ENCODE measurements around the gene SPOCK3. TPM values are rescaled to one million over a fixed set of nuclear protein-coding genes. Genes with fewer than 3 reads are reported as not detected.

The SPOCK3 gene
- total and polyA plus RNA-seq, 2 of the 13 experiments (the other 11 are each of a cell fraction or from before 2014, with no cell fraction given) = not detected

GRCh38 chr4:167176723-167177367 lies 57.4 kb downstream of the SPOCK3 start (continued):
- peak; percentile 41; the same call in 1 of the 2 replicates for TF ChIP-seq ARID4A (CRISPR knock-in tag; IDR thresholded peaks at IDR 0.05; ENCODE audit: borderline replicate concordance)
- TF ChIP-seq NFKB2 (CRISPR knock-in tag; IDR thresholded peaks at IDR 0.05; ENCODE audit: borderline replicate concordance) = no peak
- TF ChIP-seq MXI1 (IDR thresholded peaks at IDR 0.05; ENCODE audit: borderline replicate concordance, low read depth, low read length) = no peak
- TF ChIP-seq ZNF446 (CRISPR knock-in tag; IDR thresholded peaks at IDR 0.05) = no peak
- TF ChIP-seq, protein P1, sequence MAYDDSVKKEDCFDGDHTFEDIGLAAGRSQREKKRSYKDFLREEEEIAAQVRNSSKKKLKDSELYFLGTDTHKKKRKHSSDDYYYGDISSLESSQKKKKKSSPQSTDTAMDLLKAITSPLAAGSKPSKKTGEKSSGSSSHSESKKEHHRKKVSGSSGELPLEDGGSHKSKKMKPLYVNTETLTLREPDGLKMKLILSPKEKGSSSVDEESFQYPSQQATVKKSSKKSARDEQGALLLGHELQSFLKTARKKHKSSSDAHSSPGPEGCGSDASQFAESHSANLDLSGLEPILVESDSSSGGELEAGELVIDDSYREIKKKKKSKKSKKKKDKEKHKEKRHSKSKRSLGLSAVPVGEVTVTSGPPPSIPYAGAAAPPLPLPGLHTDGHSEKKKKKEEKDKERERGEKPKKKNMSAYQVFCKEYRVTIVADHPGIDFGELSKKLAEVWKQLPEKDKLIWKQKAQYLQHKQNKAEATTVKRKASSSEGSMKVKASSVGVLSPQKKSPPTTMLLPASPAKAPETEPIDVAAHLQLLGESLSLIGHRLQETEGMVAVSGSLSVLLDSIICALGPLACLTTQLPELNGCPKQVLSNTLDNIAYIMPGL (CRISPR knock-in tag; IDR thresholded peaks at IDR 0.05; ENCODE audit: borderline replicate concordance in 1 of 2, low read depth in 1 of 2) = no peak
- TF ChIP-seq, protein P2, sequence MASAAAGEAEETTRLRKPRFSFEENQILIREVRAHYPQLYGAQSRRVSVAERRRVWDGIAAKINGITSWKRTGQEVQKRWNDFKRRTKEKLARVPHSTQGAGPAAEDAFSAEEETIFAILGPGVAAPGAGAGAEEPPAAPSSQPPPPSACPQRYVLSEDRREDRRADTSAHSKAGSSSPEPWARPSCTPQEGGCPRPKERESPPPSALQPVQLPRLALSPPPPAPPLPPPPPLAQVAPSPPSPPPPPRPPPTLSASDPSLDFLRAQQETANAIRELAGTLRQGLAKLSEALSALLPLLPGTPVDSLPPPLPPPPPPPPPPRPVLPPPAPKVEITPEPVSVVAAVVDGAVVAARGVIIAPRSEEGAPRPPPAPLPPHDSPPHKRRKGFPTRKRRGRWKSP (CRISPR knock-in tag; IDR thresholded peaks at IDR 0.05) = no peak
- TF ChIP-seq, protein P3, sequence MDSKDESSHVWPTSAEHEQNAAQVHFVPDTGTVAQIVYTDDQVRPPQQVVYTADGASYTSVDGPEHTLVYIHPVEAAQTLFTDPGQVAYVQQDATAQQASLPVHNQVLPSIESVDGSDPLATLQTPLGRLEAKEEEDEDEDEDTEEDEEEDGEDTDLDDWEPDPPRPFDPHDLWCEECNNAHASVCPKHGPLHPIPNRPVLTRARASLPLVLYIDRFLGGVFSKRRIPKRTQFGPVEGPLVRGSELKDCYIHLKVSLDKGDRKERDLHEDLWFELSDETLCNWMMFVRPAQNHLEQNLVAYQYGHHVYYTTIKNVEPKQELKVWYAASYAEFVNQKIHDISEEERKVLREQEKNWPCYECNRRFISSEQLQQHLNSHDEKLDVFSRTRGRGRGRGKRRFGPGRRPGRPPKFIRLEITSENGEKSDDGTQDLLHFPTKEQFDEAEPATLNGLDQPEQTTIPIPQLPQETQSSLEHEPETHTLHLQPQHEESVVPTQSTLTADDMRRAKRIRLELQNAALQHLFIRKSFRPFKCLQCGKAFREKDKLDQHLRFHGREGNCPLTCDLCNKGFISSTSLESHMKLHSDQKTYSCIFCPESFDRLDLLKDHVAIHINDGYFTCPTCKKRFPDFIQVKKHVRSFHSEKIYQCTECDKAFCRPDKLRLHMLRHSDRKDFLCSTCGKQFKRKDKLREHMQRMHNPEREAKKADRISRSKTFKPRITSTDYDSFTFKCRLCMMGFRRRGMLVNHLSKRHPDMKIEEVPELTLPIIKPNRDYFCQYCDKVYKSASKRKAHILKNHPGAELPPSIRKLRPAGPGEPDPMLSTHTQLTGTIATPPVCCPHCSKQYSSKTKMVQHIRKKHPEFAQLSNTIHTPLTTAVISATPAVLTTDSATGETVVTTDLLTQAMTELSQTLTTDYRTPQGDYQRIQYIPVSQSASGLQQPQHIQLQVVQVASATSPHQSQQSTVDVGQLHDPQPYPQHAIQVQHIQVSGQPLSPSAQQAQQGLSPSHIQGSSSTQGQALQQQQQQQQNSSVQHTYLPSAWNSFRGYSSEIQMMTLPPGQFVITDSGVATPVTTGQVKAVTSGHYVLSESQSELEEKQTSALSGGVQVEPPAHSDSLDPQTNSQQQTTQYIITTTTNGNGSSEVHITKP (CRISPR knock-in tag; IDR thresholded peaks at IDR 0.05; ENCODE audit: low read depth) = no peak
- no peak for TF ChIP-seq KAT8 (CRISPR knock-in tag; IDR thresholded peaks at IDR 0.05)
- no peak for TF ChIP-seq ATF1 (CRISPR knock-in tag; IDR thresholded peaks at IDR 0.05)
- no peak for TF ChIP-seq HDAC6 (IDR thresholded peaks at IDR 0.05; ENCODE audit: low read depth, low read length)
- peak; percentile 61 for TF ChIP-seq FOSL2 (CRISPR knock-in tag; IDR thresholded peaks at IDR 0.05)
- no peak for TF ChIP-seq ZBTB1 (CRISPR knock-in tag; IDR thresholded peaks at IDR 0.05; ENCODE audit: borderline replicate concordance)
- TF ChIP-seq, protein P4, sequence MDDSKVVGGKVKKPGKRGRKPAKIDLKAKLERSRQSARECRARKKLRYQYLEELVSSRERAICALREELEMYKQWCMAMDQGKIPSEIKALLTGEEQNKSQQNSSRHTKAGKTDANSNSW (CRISPR knock-in tag; IDR thresholded peaks at IDR 0.05; ENCODE audit: borderline replicate concordance) = no peak
- no peak for TF ChIP-seq ZNF354B (CRISPR knock-in tag; IDR thresholded peaks at IDR 0.05)
- TF ChIP-seq YEATS4 (CRISPR knock-in tag; IDR thresholded peaks at IDR 0.05; ENCODE audit: borderline replicate concordance) = no peak
- TF ChIP-seq ZNF678 (CRISPR knock-in tag; IDR thresholded peaks at IDR 0.05) = no peak
- no peak for TF ChIP-seq FLYWCH1 (CRISPR knock-in tag; IDR thresholded peaks at IDR 0.05)
- no peak for TF ChIP-seq ZMYM3 (CRISPR knock-in tag; IDR thresholded peaks at IDR 0.05)
- no peak for TF ChIP-seq POGZ (CRISPR knock-in tag; IDR thresholded peaks at IDR 0.05)
